NCI-H2196 treated with DMSO at 0.1 percent for 48 hours (cell line): ENCODE data around the gene AGBL3.

Source experiments
- DNase-seq: peaks from one replicate; lab custom pipeline; 2025; ENCODE audit not compliant: unreplicated experiment; lab: John Stamatoyannopoulos, UW

AGBL3 gene

DNA sequence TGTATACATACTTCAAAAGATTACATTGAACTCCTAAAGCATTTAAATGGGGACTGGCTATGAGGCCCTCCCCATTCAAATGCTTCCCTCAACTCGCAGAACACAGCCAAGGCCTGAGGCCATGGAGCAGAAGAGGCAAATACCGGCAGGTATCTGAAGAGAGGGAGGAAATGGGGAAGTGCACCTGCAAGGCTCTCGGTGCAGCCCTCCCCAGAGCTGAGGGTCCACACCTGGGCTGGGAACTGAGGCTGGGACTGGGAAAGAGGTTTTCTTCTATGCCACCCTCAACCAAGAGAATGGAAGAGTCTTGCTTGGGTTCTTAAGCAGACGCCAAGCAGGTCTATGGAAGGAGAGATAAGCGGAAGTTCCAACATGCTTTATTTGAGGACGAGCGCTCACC, 197.2 kb downstream of the AGBL3 start:
- no peak for DNase-seq

DNA sequence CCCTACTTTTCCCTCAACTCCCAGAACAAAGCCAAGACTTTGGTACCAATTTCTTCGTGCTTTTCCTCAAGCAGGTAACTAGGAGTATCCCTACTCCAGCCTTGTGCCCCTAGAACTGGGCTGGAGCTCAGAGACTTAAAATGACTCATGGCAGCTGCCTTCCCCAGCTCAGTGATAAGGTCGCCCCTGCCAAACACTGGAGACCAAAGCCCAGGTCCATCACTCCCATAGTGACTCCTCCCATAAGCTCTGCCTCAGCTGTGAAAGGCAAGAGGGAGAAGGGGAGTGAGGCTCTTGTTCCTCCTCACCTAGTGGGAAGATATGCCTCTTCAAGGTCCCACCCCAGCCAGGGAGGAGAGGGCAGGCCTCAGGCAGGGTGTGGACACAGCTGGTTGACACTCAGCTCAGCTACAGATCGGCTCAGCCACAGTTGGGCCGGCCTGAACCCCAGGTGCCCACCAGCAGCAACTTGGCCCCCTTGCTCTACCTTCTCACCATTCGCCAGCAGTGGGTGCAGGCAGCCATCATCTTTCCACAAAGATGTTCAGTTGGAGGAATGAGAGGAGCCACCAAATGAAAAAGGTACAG, 198.0 kb downstream of the AGBL3 start:
- DNase-seq: no peak
